PC-3 (cell line): ENCODE measurements around the gene CPVL. TPM values are rescaled to one million over a fixed set of nuclear protein-coding genes. Genes with fewer than 3 reads are reported as not detected.

Experiments
- ATAC-seq: fragments of 200-7000 bp; cut with Tn5 transposase; 2 replicates; pipeline ENCODE4 v1.9.1; 2020; ENCODE audit warnings: mild to moderate bottlenecking, moderate library complexity
- BruUV-seq: library from RNA; stranded (reverse); fragments of 400-500 nt; replicated peaks from 2 replicates; lab custom pipeline; 2021; lab: Mats Ljungman, UMichigan
- CTCF ChIA-PET: fragments of 300-600 bp; sonication (Branson Sonifier 250); formaldehyde crosslinking; loops from one replicate; lab custom pipeline; 2022; ENCODE audit warnings: antibody characterized with exemption; lab: Charles Lee
- POLR2A ChIA-PET: fragments of 300-600 bp; sonication (Branson Sonifier 250); formaldehyde crosslinking; loops from one replicate; lab custom pipeline; 2022; ENCODE audit warnings: antibody characterized with exemption; ENCODE audit not compliant: unreplicated experiment; lab: Charles Lee
- DNase-seq: peaks from one replicate; pipeline ENCODE4 v3.0.0-alpha.2; 2015
- H2AFZ ChIP-seq: fragments of 300-600 bp; sonication (generic); 2 replicates; pipeline ENCODE4 v1.6.0; 2016; ENCODE audit warnings: antibody characterized with exemption, low read length
- H3F3A ChIP-seq: fragments of 300-600 bp; sonication (generic); one replicate; pipeline ENCODE4 v1.6.0; 2017; ENCODE audit warnings: antibody characterized with exemption, low read length, control low read depth, mild to moderate bottlenecking; ENCODE audit not compliant: unreplicated experiment
- H3K27ac ChIP-seq: fragments of 300-600 bp; sonication (generic); 2 replicates; pipeline ENCODE4 v1.5.1; 2016; ENCODE audit warnings: mild to moderate bottlenecking, low read length
- H3K27me3 ChIP-seq: fragments of 300-600 bp; sonication (generic); 2 replicates; pipeline ENCODE4 v1.6.1; 2016; ENCODE audit warnings: low read length, mixed read lengths
- H3K36me3 ChIP-seq: fragments of 300-600 bp; sonication (generic); 2 replicates; pipeline ENCODE4 v1.6.1; 2016; ENCODE audit warnings: low read depth, mixed run types, low read length, mixed read lengths
- H3K4me1 ChIP-seq: fragments of 300-600 bp; sonication (generic); 2 replicates; pipeline ENCODE4 v1.5.1; 2016; ENCODE audit warnings: low read length; ENCODE audit not compliant: insufficient read depth
- H3K4me2 ChIP-seq: fragments of 300-600 bp; sonication (generic); 2 replicates; pipeline ENCODE4 v1.6.0; 2016; ENCODE audit warnings: low read length
- H3K4me3 ChIP-seq: fragments of 300-600 bp; sonication (generic); 2 replicates; pipeline ENCODE4 v1.5.1; 2016; ENCODE audit warnings: mild to moderate bottlenecking, low read length, mixed read lengths
- H3K79me2 ChIP-seq: fragments of 300-600 bp; sonication (generic); 2 replicates; pipeline ENCODE4 v1.6.1; 2017; ENCODE audit warnings: low read length, mixed read lengths
- H3K9ac ChIP-seq: fragments of 300-600 bp; sonication (generic); 2 replicates; pipeline ENCODE4 v1.6.0; 2016; ENCODE audit warnings: mild to moderate bottlenecking, low read length
- H3K9me2 ChIP-seq: fragments of 300-600 bp; sonication (generic); replicated peaks from 2 replicates; pipeline ENCODE4 v1.6.1; 2016; ENCODE audit warnings: mixed run types, low read length, mixed read lengths
- H3K9me3 ChIP-seq: fragments of 300-600 bp; sonication (generic); 2 replicates; pipeline ENCODE4 v1.6.1; 2016; ENCODE audit warnings: low read length, mixed read lengths
- H4K20me1 ChIP-seq: fragments of 300-600 bp; sonication (generic); 2 replicates; pipeline ENCODE4 v1.6.1; 2016; ENCODE audit warnings: low read length, mixed read lengths
- EZH2 ChIP-seq: fragments of 300-600 bp; sonication (generic); IDR thresholded peaks from one replicate; pipeline ENCODE4 v1.6.1; 2017; ENCODE audit warnings: antibody characterized with exemption, mild to moderate bottlenecking, low read length; ENCODE audit not compliant: unreplicated experiment
- EZH2phosphoT487 ChIP-seq: fragments of 300-600 bp; sonication (generic); IDR thresholded peaks from 2 replicates; pipeline ENCODE4 v1.6.1; 2018; ENCODE audit warnings: mild to moderate bottlenecking, antibody characterized with exemption, low read length, borderline replicate concordance
- intact Hi-C: fragments of 100-400 bp; cut with micrococcal nuclease; formaldehyde crosslinking; loops from 2 replicates; pipeline ENCODE4 v1.9.0; 2023
- total RNA-seq: library from RNA; depleted of rRNA; stranded (reverse); fragments of >200 nt; gene quantifications from 2 replicates; pipeline ENCODE4 v1.2.3, GENCODE V29; 2014
- TF ChIP-seq, protein P1 (sequence below): fragments of 300-600 bp; sonication (generic); conservative IDR thresholded peaks from 2 replicates; pipeline ENCODE4 v1.5.1; 2017; ENCODE audit warnings: antibody characterized with exemption, low read depth, mild to moderate bottlenecking, low read length

Gene CPVL
- total RNA-seq, 1 experiment from 2014 or later = 14.7 TPM

DNA sequence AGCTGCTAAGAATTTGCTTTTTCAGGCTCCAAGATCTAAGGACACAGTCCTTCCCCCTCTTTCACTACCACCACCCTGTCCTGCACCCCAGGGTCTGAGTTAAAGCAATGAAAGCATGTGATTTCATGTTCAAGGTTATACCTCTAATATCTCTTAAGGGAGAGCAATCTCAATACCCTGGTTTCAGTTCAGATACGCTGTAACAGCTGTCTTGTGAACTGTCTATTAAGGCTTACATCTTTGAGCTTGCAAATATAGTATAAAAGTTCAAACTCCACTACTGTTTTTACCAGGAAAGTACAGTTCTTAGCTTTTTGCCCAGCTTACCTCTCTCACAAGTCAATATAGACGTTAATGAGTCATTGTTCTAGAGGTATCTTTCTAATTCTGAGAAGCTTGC lies 2.6 kb downstream of the CPVL start:
- no peak overlapping the region for H3K4me3 ChIP-seq
- peaks cover 40% of the 10 kb centered on the region for H3K4me1 ChIP-seq
- H2AFZ ChIP-seq = no peak overlapping the region
- no peaks in the 10 kb centered on the region for H3K9me3 ChIP-seq
- BruUV-seq = no TSS peak
- no peak for TF ChIP-seq EZH2phosphoT487
- TF ChIP-seq EZH2 = no peak
- TF ChIP-seq, protein P1, sequence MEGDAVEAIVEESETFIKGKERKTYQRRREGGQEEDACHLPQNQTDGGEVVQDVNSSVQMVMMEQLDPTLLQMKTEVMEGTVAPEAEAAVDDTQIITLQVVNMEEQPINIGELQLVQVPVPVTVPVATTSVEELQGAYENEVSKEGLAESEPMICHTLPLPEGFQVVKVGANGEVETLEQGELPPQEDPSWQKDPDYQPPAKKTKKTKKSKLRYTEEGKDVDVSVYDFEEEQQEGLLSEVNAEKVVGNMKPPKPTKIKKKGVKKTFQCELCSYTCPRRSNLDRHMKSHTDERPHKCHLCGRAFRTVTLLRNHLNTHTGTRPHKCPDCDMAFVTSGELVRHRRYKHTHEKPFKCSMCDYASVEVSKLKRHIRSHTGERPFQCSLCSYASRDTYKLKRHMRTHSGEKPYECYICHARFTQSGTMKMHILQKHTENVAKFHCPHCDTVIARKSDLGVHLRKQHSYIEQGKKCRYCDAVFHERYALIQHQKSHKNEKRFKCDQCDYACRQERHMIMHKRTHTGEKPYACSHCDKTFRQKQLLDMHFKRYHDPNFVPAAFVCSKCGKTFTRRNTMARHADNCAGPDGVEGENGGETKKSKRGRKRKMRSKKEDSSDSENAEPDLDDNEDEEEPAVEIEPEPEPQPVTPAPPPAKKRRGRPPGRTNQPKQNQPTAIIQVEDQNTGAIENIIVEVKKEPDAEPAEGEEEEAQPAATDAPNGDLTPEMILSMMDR = no peak
- intact Hi-C loops = loop anchor here (10.0 kb wide), 1 partner anchor 461 kb away; no protein-coding TSS in a partner anchor
- H3F3A ChIP-seq = no peaks in the 10 kb centered on the region
- no peaks in the 10 kb centered on the region for H3K36me3 ChIP-seq
- ATAC-seq (no peak), DNase-seq (no peak)
- no peaks in the 10 kb centered on the region for H3K27me3 ChIP-seq
- no peak overlapping the region for H3K27ac ChIP-seq
- H4K20me1 ChIP-seq = no peaks in the 10 kb centered on the region
- CTCF ChIA-PET = no interaction called here
- no peaks in the 10 kb centered on the region for H3K9me2 ChIP-seq
- POLR2A ChIA-PET = no interaction called here
- no peak overlapping the region for H3K4me2 ChIP-seq
- no peaks in the 10 kb centered on the region for H3K79me2 ChIP-seq
- H3K9ac ChIP-seq = no peak overlapping the region

GRCh38 chr7:29142021-29142727 lies 4.2 kb downstream of the CPVL start:
- ATAC-seq = no peak
- ChIA-PET CTCF (no interaction called here), POLR2A (no interaction called here)

More at GRCh38 chr7:29142021-29142727, 4.2 kb downstream of the CPVL start:
- H3K9ac ChIP-seq = no peak overlapping the region
- no peak overlapping the region for H3K4me2 ChIP-seq
- no peak overlapping the region for H3K27ac ChIP-seq
- H3F3A ChIP-seq = no peaks in the 10 kb centered on the region
- H4K20me1 ChIP-seq = no peaks in the 10 kb centered on the region
- H3K9me3 ChIP-seq = no peaks in the 10 kb centered on the region
- no peak overlapping the region for H2AFZ ChIP-seq
- no peak for DNase-seq
- H3K9me2 ChIP-seq = no peaks in the 10 kb centered on the region
- H3K27me3 ChIP-seq = no peaks in the 10 kb centered on the region
- H3K79me2 ChIP-seq = no peaks in the 10 kb centered on the region
- TF ChIP-seq EZH2phosphoT487 (no peak), EZH2 (no peak)
- TF ChIP-seq, protein P1 = no peak
- no TSS peak for BruUV-seq
- no peaks in the 10 kb centered on the region for H3K36me3 ChIP-seq
- H3K4me3 ChIP-seq = no peak overlapping the region
- intact Hi-C loops = loop anchor here (10.0 kb wide), 1 partner anchor 463 kb away; no protein-coding TSS in a partner anchor
- H3K4me1 ChIP-seq = peaks cover 36% of the 10 kb centered on the region
